ENCODE results near the gene APBA3.

APBA3 gene

DNA sequence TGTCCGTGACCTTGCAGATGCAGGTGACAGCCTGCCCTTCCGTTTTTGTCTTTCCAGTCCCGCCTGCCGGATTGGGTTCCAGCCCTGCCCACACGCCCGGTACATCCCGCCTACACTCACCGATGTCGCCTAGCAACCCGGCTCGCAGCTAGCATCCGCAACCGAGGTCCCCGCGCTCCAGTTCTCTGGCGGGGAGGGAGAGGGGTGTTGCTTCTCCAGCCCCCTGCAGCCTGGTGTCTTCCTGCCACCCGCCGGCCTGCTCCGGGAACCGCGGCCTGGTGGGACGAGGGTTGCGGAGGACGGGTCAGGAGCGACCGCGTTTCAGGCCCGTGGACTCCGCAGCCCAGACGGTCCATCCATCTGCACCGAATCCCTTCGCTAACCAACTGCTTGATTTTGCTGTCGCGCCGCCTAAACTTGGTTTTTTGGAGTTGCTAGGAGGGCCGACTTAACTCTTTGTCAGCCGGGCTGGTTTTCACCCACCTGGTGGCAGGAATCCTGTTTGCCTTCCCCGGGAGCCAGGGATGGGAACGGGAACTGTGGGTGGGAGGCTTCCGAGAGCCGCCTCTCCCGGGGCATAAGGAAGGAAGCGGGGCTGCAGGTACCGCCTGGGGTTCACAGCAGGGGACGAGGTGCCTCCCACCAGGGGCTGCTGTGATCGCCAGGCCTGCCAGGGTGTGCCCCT, 40.1 kb upstream of the APBA3 start:
- TF ChIP-seq, protein P1, sequence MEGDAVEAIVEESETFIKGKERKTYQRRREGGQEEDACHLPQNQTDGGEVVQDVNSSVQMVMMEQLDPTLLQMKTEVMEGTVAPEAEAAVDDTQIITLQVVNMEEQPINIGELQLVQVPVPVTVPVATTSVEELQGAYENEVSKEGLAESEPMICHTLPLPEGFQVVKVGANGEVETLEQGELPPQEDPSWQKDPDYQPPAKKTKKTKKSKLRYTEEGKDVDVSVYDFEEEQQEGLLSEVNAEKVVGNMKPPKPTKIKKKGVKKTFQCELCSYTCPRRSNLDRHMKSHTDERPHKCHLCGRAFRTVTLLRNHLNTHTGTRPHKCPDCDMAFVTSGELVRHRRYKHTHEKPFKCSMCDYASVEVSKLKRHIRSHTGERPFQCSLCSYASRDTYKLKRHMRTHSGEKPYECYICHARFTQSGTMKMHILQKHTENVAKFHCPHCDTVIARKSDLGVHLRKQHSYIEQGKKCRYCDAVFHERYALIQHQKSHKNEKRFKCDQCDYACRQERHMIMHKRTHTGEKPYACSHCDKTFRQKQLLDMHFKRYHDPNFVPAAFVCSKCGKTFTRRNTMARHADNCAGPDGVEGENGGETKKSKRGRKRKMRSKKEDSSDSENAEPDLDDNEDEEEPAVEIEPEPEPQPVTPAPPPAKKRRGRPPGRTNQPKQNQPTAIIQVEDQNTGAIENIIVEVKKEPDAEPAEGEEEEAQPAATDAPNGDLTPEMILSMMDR (IDR thresholded peaks at IDR 0.05; ENCODE audit: insufficient read depth, low read length, missing control alignments) = peak; percentile 34
- ChIA-PET POLR2A (no interaction called here), CTCF (no interaction called here)
- peak overlapping the region; percentile 15; the same call in 1 of the 2 replicates for H3K4me3 ChIP-seq (ENCODE audit: low read depth, low read length)
- DNase-seq (ENCODE audit: low read depth, low spot score) = no peak

DNA sequence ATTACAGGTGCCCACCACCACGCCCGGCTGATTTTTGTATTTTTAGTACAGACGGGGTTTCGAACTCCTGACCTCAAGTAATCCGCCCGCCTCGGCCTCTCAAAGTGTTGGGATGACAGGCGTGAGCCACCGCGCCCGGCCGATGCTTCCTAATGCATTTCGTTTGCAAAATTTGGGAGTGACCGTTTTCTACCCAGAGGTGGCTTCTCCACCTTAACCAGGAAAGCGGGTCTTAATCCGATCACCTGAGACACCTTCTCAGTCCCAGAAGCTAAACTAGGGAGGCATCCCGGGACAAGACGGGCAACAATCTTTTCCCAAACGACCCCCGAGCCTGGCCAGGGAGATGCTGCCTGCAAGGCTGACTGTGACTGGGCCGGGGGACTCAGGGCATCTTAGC, 39.5 kb upstream of the APBA3 start:
- no peak overlapping the region for H3K4me3 ChIP-seq (ENCODE audit: low read depth, low read length)
- ChIA-PET CTCF (no interaction called here), POLR2A (no interaction called here)
- DNase-seq (ENCODE audit: low read depth, low spot score) = no peak
- TF ChIP-seq, protein P1 (IDR thresholded peaks at IDR 0.05; ENCODE audit: insufficient read depth, low read length, missing control alignments) = no peak

DNA sequence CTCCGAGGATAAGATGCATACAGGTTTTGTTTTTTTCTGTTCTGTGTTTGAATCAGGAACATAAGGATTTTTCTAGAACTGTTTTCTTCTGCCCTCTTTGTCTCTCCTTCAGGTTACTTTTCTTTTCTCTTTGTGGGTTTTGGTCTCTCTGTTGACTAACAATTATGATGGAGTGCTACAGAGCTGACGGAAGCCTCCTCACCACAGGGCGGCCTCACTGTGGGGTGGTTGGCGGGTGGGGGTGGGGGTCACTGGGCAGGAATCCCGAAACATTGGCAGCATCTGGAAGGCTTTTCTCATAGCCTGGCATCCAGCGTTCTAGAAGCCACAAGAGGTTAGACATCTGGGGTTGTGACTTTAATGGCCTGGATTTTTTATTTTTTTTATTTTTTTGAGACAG, 36.6 kb upstream of the APBA3 start:
- POLR2A ChIA-PET = no interaction called here
- CTCF ChIA-PET = no interaction called here

DNA sequence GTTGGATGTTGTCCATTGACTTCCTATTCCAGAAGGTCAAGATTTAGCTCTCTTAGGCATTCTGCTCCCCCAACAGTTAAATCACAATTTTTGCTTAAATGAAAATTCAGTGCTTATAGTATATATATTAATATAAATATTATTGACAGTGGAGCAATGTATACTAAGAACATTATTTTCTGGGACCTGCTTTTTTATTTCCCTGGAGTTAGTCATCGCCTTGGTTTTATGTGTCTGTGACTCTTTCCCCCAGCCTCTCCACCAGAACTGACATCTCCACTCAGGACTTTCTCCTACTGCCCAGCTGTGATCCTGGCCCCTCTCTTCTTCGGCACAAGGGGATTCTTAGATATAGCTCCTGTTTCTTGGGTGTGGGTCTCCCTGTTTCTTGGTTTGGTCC, 34.9 kb upstream of the APBA3 start:
- ChIA-PET CTCF (interaction anchor here (3.0 kb wide), 1 partner anchor 26 kb away, joined by 10 read pairs; no protein-coding TSS in a partner anchor), POLR2A (no interaction called here)
- DNase-seq (ENCODE audit: low read depth, low spot score) = no peak
- TF ChIP-seq, protein P1 (IDR thresholded peaks at IDR 0.05; ENCODE audit: insufficient read depth, low read length, missing control alignments) = no peak
- H3K4me3 ChIP-seq (ENCODE audit: low read depth, low read length) = no peak overlapping the region

More for the DNA sequence above, 36.6 kb upstream of the APBA3 start:
- TF ChIP-seq, protein P1 (IDR thresholded peaks at IDR 0.05; ENCODE audit: insufficient read depth, low read length, missing control alignments) = no peak
- no peak for DNase-seq (ENCODE audit: low read depth, low spot score)
- no peak overlapping the region for H3K4me3 ChIP-seq (ENCODE audit: low read depth, low read length)

DNA sequence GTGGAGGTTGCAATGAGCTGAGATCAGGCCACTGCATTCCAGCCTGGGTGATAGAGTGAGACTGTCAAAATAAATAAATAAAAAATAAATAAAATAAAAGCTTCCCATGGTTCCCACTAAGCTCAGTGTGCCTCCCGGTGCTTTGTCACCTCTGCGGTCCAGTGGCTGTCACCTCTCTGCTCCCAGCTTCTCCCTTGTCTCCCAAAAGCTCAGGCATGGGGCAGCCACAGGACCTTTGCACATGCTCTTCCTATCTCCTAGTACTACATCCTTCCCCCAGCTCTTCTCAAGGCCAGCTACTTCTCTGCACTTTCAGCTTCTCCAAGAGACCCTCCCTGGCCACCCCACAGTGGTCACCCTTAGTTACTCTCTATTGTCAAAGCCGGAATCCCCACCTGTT, 32.3 kb upstream of the APBA3 start:
- TF ChIP-seq, protein P1 (IDR thresholded peaks at IDR 0.05; ENCODE audit: insufficient read depth, low read length, missing control alignments) = no peak
- CTCF ChIA-PET = interaction anchor here (0.9 kb wide), 1 partner anchor 75 kb away, joined by 3 read pairs; no protein-coding TSS in a partner anchor
- POLR2A ChIA-PET = no interaction called here
- DNase-seq (ENCODE audit: low read depth, low spot score) = no peak
- H3K4me3 ChIP-seq (ENCODE audit: low read depth, low read length) = no peak overlapping the region

DNA sequence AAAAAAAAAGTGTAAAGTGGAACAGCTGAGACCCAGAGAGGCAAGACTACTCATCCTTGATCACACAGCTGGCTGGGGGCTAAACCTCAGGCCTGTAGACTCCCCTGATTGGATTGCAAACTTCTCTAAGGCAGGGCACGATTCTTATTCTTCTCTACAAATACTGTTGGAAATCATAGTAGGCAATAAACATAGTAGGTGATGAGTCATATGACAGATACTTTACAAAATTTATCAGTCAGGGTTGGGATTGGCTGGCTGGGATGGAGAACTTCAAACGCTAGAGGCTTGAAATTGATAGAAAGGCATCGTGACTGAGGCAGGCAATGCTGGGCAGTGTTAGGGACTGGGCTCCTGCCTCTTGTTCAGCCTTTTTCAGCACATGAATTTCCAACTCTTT, 30.6 kb upstream of the APBA3 start:
- ChIA-PET POLR2A (no interaction called here), CTCF (interaction anchor here (0.6 kb wide), 2 partner anchors 415 to 1235 kb away, joined by 3 read pairs; no protein-coding TSS in a partner anchor)
- DNase-seq (ENCODE audit: low read depth, low spot score) = no peak
- no peak overlapping the region for H3K4me3 ChIP-seq (ENCODE audit: low read depth, low read length)
- TF ChIP-seq, protein P1 (IDR thresholded peaks at IDR 0.05; ENCODE audit: insufficient read depth, low read length, missing control alignments) = no peak
